Esophagus (tissue), 2 donors: Measurements from ENCODE around the gene CCDC88B. TPM values are rescaled to one million over a fixed set of nuclear protein-coding genes. Genes with fewer than 3 reads are reported as not detected.

Source experiments
- H3K27ac ChIP-seq, 2 donors: one replicate each; pipeline ENCODE4 v1.5.1; 2013; ENCODE audit warnings: low read depth in 2 of 2, mild to moderate bottlenecking in 2 of 2, inconsistent platforms in 1 of 2, low read length in 1 of 2, moderate library complexity in 1 of 2
- H3K27me3 ChIP-seq, 2 donors: one replicate each; pipeline ENCODE4 v1.6.1; 2013; ENCODE audit warnings: low read length in 2 of 2, control low read depth in 1 of 2, mild to moderate bottlenecking in 1 of 2; ENCODE audit not compliant: insufficient read depth in 2 of 2, control insufficient read depth in 1 of 2
- H3K36me3 ChIP-seq, 2 donors: one replicate each; pipeline ENCODE4 v1.6.1; 2013; ENCODE audit warnings: low read length in 1 of 2; ENCODE audit not compliant: control insufficient read depth in 2 of 2, insufficient read depth in 2 of 2
- H3K4me1 ChIP-seq, 2 donors: one replicate each; pipeline ENCODE4 v1.6.1; 2013; ENCODE audit warnings: low read length in 1 of 2; ENCODE audit not compliant: control insufficient read depth in 2 of 2, insufficient read depth in 2 of 2
- H3K4me3 ChIP-seq, 2 donors: one replicate each; pipeline ENCODE4 v1.5.1; 2013; ENCODE audit warnings: low read length in 2 of 2, mild to moderate bottlenecking in 2 of 2, low read depth in 1 of 2, moderate library complexity in 1 of 2
- H3K9me3 ChIP-seq, 2 donors: one replicate each; pipeline ENCODE4 v1.6.1; 2013; ENCODE audit warnings: mild to moderate bottlenecking in 2 of 2, low read depth in 1 of 2, low read length in 1 of 2, moderate library complexity in 1 of 2; ENCODE audit not compliant: control insufficient read depth in 2 of 2, insufficient read depth in 1 of 2
- WGBS, 2 donors: extraction: QIAGEN DNeasy Blood & Tissue Kit; methylation state at CpG; one replicate each; pipeline ENCODE4 v1.1.7; 2013; 5-methylcytosine and 5-hydroxymethylcytosine counted together
- polyA plus RNA-seq, 2 donors: library from polyadenylated mRNA; stranded (reverse); fragments of 200-250 nt; gene quantifications; one replicate each; pipeline ENCODE4 v1.2.3, GENCODE V29; 2013
- donor health status: healthy with polysubstance abuse.
- donor health status: Bipolar disorder and iron deficiency.

The CCDC88B gene
- polyA plus RNA-seq, 2 donors = 11.2 to 33.3 TPM

GRCh38 chr11:64401775-64402174, 61.8 kb downstream of the CCDC88B start:
- peaks cover 0 to 5% of the 10 kb centered on the region in 2 donors for H3K4me1 ChIP-seq
- H3K4me3 ChIP-seq = no peak overlapping the region
- no peaks in the 10 kb centered on the region for H3K27me3 ChIP-seq
- no peaks in the 10 kb centered on the region for H3K36me3 ChIP-seq
- 88 to 90% methylated on average over 7 of the region's 7 CpGs for WGBS, 2 donors
- no peak overlapping the region for H3K27ac ChIP-seq
- H3K9me3 ChIP-seq = no peaks in the 10 kb centered on the region

DNA sequence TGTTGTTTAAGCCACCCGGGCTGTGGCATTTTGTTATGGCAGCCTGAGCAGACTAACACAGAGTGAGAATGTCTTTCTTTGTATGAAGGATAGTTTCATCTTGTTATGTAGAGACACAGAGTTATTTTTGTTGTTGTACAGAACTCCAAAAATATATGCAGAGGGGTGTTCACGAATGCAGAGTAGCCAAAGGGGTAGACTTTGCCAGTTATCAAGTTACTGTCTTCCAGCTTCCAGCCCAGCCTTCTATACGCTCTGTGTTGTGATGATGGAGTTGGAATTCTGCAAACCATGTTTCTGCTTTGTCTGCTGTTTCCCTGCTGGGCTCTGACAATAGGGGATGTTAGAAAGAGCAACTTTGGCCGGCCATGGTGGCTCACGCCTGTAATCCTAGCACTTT, 63.1 kb downstream of the CCDC88B start:
- Histone ChIP-seq H3K4me3 (no peak overlapping the region), H3K27ac (no peak overlapping the region), H3K27me3 (no peaks in the 10 kb centered on the region), H3K36me3 (no peaks in the 10 kb centered on the region), H3K9me3 (no peaks in the 10 kb centered on the region), H3K4me1 (peaks cover 0 to 5% of the 10 kb centered on the region in 2 donors)
- 77 to 83% methylated on average over 5 of the region's 5 CpGs for WGBS, 2 donors

DNA sequence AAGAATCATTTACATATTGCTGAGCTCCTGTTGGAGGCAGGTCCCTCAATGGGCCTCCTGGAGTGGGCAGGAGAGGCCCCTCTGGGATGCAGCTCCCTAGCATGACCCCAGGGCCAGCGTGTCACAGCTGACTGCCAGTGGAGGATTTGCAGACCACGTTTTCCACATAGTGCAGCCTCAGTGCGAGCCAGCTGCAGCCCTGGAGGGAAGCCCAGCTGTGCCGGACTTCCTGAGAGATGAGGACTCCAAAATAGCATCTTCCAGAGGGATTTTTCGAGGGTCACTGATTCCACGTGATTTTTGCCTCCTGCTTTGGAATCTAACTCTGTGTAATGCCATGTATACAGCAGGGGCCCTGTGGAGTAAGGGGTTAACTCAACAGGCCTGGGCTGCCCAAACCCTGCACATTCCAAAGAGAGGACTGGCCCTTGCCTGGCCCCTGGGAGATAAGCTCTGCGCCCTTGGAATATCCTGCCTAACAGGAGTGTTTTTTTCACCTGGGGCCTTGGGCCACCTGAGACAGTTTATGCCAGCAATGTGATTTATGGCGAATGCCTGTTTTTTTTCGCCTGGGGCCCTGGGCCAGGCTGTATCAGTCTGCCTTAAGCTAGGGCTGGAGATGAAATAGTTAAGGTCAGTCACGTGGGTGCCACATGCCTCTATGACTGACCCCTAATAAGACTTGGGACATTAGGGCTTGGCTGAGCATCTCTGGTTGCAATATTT, 66.4 kb downstream of the CCDC88B start:
- 46 to 48% methylated on average over 10 of the region's 10 CpGs for WGBS, 2 donors
- Histone ChIP-seq H3K4me3 (no peak overlapping the region), H3K4me1 (no peaks in the 10 kb centered on the region), H3K9me3 (no peaks in the 10 kb centered on the region), H3K36me3 (no peaks in the 10 kb centered on the region), H3K27ac (no peak overlapping the region), H3K27me3 (no peaks in the 10 kb centered on the region)

Other genes starting within 250 kb of the CCDC88B start
- 10 to 100 TPM; 25.6 to 75.6 TPM for gene MACROD1, start 174.1 kb upstream of the CCDC88B start, polyA plus RNA-seq
- gene STIP1, start 154.0 kb upstream of the CCDC88B start, polyA plus RNA-seq = 10 to 100 TPM; 60.0 to 69.4 TPM
- 1 to 10 TPM; 4.4 to 5.8 TPM for gene FERMT3, start 133.5 kb upstream of the CCDC88B start, polyA plus RNA-seq
- 10 to 100 TPM; 44.9 to 61.1 TPM for gene TRPT1, start 114.0 kb upstream of the CCDC88B start, polyA plus RNA-seq
- 10 to 100 TPM; 49.5 to 55.1 TPM for gene NUDT22, start 113.9 kb upstream of the CCDC88B start, polyA plus RNA-seq
- gene DNAJC4, start 109.7 kb upstream of the CCDC88B start, polyA plus RNA-seq = 10 to 100 TPM; 31.2 to 53.7 TPM
- 10 to 100 TPM; 34.6 to 48.1 TPM for gene VEGFB, start 105.6 kb upstream of the CCDC88B start, polyA plus RNA-seq
- gene FKBP2, start 99.1 kb upstream of the CCDC88B start, polyA plus RNA-seq = 100 to 1,000 TPM; 119 to 202 TPM
- 100 to 1,000 TPM; 211 to 349 TPM for gene PPP1R14B, start 93.3 kb upstream of the CCDC88B start, polyA plus RNA-seq
- gene PLCB3, start 88.7 kb upstream of the CCDC88B start, polyA plus RNA-seq = 10 to 100 TPM; 24.6 to 37.4 TPM
- gene BAD, start 55.5 kb upstream of the CCDC88B start, polyA plus RNA-seq = 10 to 100 TPM; 57.4 to 64.8 TPM
- gene GPR137, start 54.4 kb upstream of the CCDC88B start, polyA plus RNA-seq = 10 to 100 TPM; 18.6 to 22.7 TPM
- gene KCNK4, start 48.9 kb upstream of the CCDC88B start, polyA plus RNA-seq = not detected
- gene CATSPERZ, start 39.8 kb upstream of the CCDC88B start, polyA plus RNA-seq = under 1 TPM; 0.37 to 0.39 TPM
- 10 to 100 TPM; 63.7 to 85.4 TPM for gene ESRRA, start 34.7 kb upstream of the CCDC88B start, polyA plus RNA-seq
- 100 to 1,000 TPM; 201 to 211 TPM for gene TRMT112, start 22.6 kb upstream of the CCDC88B start, polyA plus RNA-seq
- 100 to 1,000 TPM; 442 to 808 TPM for gene PRDX5, start 22.1 kb upstream of the CCDC88B start, polyA plus RNA-seq
- 10 to 100 TPM; 28.5 to 31.2 TPM for gene RPS6KA4, start 19.0 kb downstream of the CCDC88B start, polyA plus RNA-seq
- gene SLC22A11, start 215.7 kb downstream of the CCDC88B start, polyA plus RNA-seq = not detected